HepG2 (cell line): ENCODE results near the gene CD101. TPM values are rescaled to one million over a fixed set of nuclear protein-coding genes. Genes with fewer than 3 reads are reported as not detected.

ENCODE experiments used
- CREBL2 ChIP-seq: sonication (generic); formaldehyde crosslinking; IDR thresholded peaks from 2 replicates; pipeline ENCODE4 v1.8.1; 2023; ENCODE audit warnings: missing genetic modification reagents, mild to moderate bottlenecking, borderline replicate concordance
- DNMT3B ChIP-seq: conservative IDR thresholded peaks from 2 replicates; pipeline ENCODE4 v1.6.1; 2016; ENCODE audit warnings: missing biosample characterization, control low read depth
- DPF2 ChIP-seq: sonication (generic); formaldehyde crosslinking; IDR thresholded peaks from 2 replicates; pipeline ENCODE4 v1.4.0; 2020; ENCODE audit warnings: mild to moderate bottlenecking, low read depth, missing genetic modification reagents, borderline replicate concordance
- DR1 ChIP-seq: sonication (generic); formaldehyde crosslinking; IDR thresholded peaks from 2 replicates; pipeline ENCODE4 v1.8.0; 2021; ENCODE audit warnings: mild to moderate bottlenecking, missing genetic modification reagents, inconsistent platforms
- MLXIP ChIP-seq: sonication (generic); formaldehyde crosslinking; IDR thresholded peaks from 2 replicates; pipeline ENCODE4 v1.9.0; 2021; ENCODE audit warnings: missing genetic modification reagents, borderline replicate concordance
- MZF1 ChIP-seq: sonication (generic); formaldehyde crosslinking; IDR thresholded peaks from 2 replicates; pipeline ENCODE4 v1.8.1; 2023; ENCODE audit warnings: mild to moderate bottlenecking, missing genetic modification reagents, borderline replicate concordance
- NFRKB ChIP-seq: fragments of 450-650 bp; IDR thresholded peaks from 2 replicates; pipeline ENCODE4 v1.6.1; 2017
- NFYB ChIP-seq: sonication (generic); formaldehyde crosslinking; IDR thresholded peaks from 2 replicates; pipeline ENCODE4 v1.4.0; 2020; ENCODE audit warnings: missing genetic modification reagents
- RORA ChIP-seq: sonication (generic); formaldehyde crosslinking; IDR thresholded peaks from 2 replicates; pipeline ENCODE4 v1.5.0; 2020; ENCODE audit warnings: mild to moderate bottlenecking, missing genetic modification reagents, moderate library complexity
- SKIL ChIP-seq: sonication (generic); formaldehyde crosslinking; IDR thresholded peaks from 2 replicates; pipeline ENCODE4 v1.8.0; 2022; ENCODE audit warnings: missing genetic modification reagents, mild to moderate bottlenecking, moderate library complexity, borderline replicate concordance
- SYNCRIP ChIP-seq: fragments of 200-400 bp; formaldehyde crosslinking; IDR thresholded peaks from 2 replicates; pipeline ENCODE4 v1.6.1; 2018; ENCODE audit warnings: mild to moderate bottlenecking, low read depth, low read length; ENCODE audit not compliant: insufficient read depth
- TEAD3 ChIP-seq: optimal IDR thresholded peaks from 2 replicates; pipeline ENCODE3; 2016; ENCODE audit warnings: borderline replicate concordance
- ZBTB34 ChIP-seq: sonication (generic); formaldehyde crosslinking; IDR thresholded peaks from 2 replicates; pipeline ENCODE4 v1.8.0; 2022; ENCODE audit warnings: mild to moderate bottlenecking, missing genetic modification reagents
- ZNF430 ChIP-seq: sonication (generic); formaldehyde crosslinking; IDR thresholded peaks from 2 replicates; pipeline ENCODE4 v1.9.0; 2021; ENCODE audit warnings: mild to moderate bottlenecking, missing genetic modification reagents
- ZNF577 ChIP-seq: sonication (generic); formaldehyde crosslinking; IDR thresholded peaks from 2 replicates; pipeline ENCODE4 v1.4.0; 2020; ENCODE audit warnings: mild to moderate bottlenecking, low read depth, missing genetic modification reagents, borderline replicate concordance
- ZNF713 ChIP-seq: sonication (generic); formaldehyde crosslinking; IDR thresholded peaks from 2 replicates; pipeline ENCODE4 v1.4.0; 2020; ENCODE audit warnings: mild to moderate bottlenecking, missing genetic modification reagents
- ZNF749 ChIP-seq: sonication (generic); formaldehyde crosslinking; IDR thresholded peaks from 2 replicates; pipeline ENCODE4 v1.8.0; 2022; ENCODE audit warnings: mild to moderate bottlenecking, missing genetic modification reagents, moderate library complexity, borderline replicate concordance
- ZNF784 ChIP-seq: sonication (generic); formaldehyde crosslinking; IDR thresholded peaks from 2 replicates; pipeline ENCODE4 v1.5.1; 2020; ENCODE audit warnings: missing genetic modification reagents, mild to moderate bottlenecking, borderline replicate concordance
- polyA plus RNA-seq, 8 experiments: library from polyadenylated mRNA; depleted of rRNA in 3 of 8; stranded (reverse) in 7 of 8; unstranded in 1 of 8; fragments of >200 nt; fragmentation: Illumina TruSeq in 4 of 8; extraction: Trizol in 4 of 8; gene quantifications; 2 replicates each; pipeline versions ENCODE4 v1.2.1 to v1.2.3, GENCODE V29; 2011 to 2016; ENCODE audit warnings: low read depth in 4 of 8, missing spikeins in 1 of 8, mixed read lengths in 1 of 8; ENCODE audit not compliant: insufficient read depth in 1 of 8
- total RNA-seq, 5 experiments: library from RNA; depleted of rRNA; stranded (reverse); fragments of >200 nt; fragmentation: Illumina TruSeq; extraction: Trizol; gene quantifications; 2 replicates each; pipeline ENCODE4 v1.2.3, GENCODE V29; 2016; ENCODE audit warnings: low read depth in 1 of 5

CD101 gene
- total and polyA plus RNA-seq, 2 of the 13 experiments (the other 11 are each of a cell fraction or from before 2014, with no cell fraction given), result 0.05 to 0.09 TPM

- TF ChIP-seq MLXIP (CRISPR knock-in tag) (no peak), ZNF784 (CRISPR knock-in tag) (no peak), NFYB (CRISPR knock-in tag) (no peak), ZBTB34 (no peak), MZF1 (CRISPR knock-in tag) (no peak), ZNF749 (no peak), DPF2 (CRISPR knock-in tag) (peak; percentile 57; the same call in 1 of the 2 replicates), TEAD3 (CRISPR knock-in tag) (peak; percentile 54), ZNF430 (CRISPR knock-in tag) (no peak), NFRKB (no peak), DNMT3B (CRISPR knock-in tag) (no peak), RORA (CRISPR knock-in tag) (no peak), SYNCRIP (no peak), SKIL (no peak), ZNF713 (CRISPR knock-in tag) (no peak), CREBL2 (CRISPR knock-in tag) (no peak), ZNF577 (CRISPR knock-in tag) (no peak), DR1 (no peak)
These were observed 19.1 kb upstream of the CD101 start (continued) for GRCh38 chr1:116982319-116983004.
